ENCODE results near the gene SORBS2.

GRCh38 chr4:185538806-185539205 lies 273.2 kb downstream of the SORBS2 start:
- no peak for TF ChIP-seq CTCF (IDR thresholded peaks at IDR 0.05)
- TF ChIP-seq ZFX (IDR thresholded peaks at IDR 0.05; ENCODE audit: borderline replicate concordance), result no peak
